GM19438 (cell line): Measurements from ENCODE around the gene AFAP1.

Experiments
- ATAC-seq: cut with Tn5 transposase; IDR thresholded peaks from one replicate; pipeline ENCODE4 v1.9.1; 2021; ENCODE audit warnings: low read depth; ENCODE audit not compliant: unreplicated experiment

The AFAP1 gene

DNA sequence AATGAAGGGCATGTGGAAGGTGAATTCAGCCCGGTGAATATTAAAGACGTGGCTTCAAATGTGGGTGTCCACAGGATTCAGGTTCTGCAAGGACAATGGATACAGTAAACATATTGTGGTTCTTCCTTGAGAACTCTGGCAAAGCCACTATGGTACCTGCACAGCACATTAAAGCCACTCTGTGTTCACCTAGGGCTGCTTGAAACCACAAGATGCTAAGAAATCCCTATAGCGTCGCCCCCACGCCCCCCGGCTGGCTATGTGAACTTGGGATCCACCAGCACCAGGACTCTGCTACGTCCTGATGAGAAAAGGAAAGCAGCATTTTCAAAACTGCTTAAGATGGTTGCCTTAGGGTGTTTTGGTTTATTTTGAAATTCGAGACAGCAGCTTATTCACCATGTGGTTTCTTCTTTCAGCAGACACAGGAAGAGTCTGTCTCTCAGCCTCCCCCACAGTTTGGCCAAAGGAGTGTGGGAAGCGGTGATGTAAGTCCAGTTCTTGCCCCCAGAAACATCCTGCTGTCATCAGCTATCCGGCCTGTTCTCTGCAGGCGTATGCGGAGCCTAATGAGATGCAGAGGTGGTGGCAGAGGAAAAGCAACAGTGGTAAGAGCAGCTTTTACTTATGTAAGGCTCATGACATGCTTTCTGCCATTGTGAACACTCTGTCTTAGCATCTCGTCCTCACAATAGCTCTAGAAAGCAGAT is 111.5 kb downstream of the AFAP1 start:
- ATAC-seq, result no peak

GRCh38 chr4:7827566-7827965 is 112.1 kb downstream of the AFAP1 start:
- ATAC-seq, result no peak

- no peak for ATAC-seq
Observed at GRCh38 chr4:7826909-7827306, 112.8 kb downstream of the AFAP1 start.

- no peak for ATAC-seq
Observed at GRCh38 chr4:7826176-7826908, 113.3 kb downstream of the AFAP1 start.

DNA sequence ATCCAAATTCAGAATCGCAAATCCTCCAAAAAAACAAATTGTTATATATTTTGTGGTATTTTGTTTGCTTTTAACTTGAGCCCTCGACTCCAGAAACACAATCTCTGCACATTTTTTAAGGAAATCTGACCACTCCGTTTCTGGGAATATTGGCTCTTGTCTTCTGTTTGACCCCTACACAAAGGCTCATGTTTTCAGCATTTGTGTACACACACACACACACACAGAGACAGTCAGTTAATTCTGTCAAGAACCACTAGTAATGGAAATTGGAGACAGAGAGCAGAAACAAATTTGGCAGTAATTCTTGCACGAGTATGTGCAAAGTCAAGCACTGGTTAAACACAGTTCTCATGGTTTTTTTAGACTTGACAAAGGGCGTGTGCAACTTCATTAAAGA is 115.4 kb downstream of the AFAP1 start:
- no peak for ATAC-seq

GRCh38 chr4:7823416-7823824 is 116.2 kb downstream of the AFAP1 start:
- no peak for ATAC-seq

DNA sequence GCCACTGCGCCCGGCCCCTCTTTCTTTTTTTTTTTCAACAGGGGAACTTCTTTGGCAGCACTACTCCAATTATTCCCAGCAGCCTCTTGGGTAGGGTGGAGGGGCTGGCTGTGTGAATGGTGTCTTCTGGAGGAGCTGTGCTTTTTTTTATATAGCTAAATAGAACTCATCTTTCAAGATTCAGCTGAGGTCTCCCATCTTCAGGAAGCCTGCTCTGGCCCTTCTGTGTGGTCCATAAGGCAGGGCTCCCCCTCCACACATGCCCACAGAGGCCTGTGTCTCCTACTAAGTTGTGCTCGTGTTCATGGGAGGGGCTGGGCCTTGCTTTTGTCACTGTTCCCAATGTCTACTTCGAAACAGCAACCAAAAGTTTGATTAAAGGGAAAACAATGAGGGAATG is 116.8 kb downstream of the AFAP1 start:
- ATAC-seq, result no peak

- ATAC-seq, result no peak
Observed at GRCh38 chr4:7822137-7822505, 117.5 kb downstream of the AFAP1 start.

DNA sequence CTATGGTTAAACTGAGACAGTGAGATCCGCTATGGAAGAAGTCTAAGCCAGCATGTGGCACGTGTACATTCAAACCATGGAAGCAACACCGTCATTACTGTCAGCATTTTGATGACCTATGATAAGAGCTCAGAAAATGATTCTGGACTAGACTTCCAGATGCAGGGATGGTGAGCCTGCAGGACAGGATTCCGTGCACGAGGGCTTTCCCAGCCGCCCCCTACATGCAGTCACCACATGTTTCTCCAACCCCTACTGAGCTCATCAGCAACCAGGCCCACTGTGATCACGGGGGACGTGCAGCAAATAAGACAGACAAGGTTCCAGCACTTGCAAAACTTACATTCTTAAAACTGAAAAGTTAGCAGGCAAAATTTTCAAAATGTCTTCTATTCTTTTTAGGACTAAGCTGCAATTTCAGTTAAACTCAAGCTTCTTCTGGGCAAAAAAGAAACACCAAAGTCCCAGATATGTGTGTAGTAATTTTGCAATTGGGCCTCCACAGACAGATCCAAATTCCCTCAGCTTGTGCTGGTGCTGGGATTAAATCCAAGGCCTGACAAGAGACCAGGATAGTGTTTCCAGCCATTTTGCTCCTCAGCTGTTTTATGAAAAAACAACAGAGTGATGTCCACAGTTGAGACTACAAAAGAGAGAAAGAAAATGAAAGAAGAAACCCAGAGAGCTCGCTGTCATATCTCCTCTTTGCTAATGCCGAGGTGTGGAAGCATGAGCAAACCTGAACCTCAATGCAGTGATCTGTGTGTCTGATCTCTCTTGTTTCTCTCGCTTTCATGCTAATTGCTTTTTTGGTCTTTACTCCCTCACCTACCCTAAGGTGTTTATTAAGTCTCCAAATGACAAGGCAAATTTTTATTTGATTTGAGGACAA is 118.2 kb downstream of the AFAP1 start:
- no peak for ATAC-seq

- no peak for ATAC-seq
Observed at GRCh38 chr4:7820031-7820818, 119.4 kb downstream of the AFAP1 start.

- no peak for ATAC-seq
Observed at GRCh38 chr4:7819446-7819845, 120.2 kb downstream of the AFAP1 start.

GRCh38 chr4:7818399-7818911 is 121.2 kb downstream of the AFAP1 start:
- no peak for ATAC-seq

DNA sequence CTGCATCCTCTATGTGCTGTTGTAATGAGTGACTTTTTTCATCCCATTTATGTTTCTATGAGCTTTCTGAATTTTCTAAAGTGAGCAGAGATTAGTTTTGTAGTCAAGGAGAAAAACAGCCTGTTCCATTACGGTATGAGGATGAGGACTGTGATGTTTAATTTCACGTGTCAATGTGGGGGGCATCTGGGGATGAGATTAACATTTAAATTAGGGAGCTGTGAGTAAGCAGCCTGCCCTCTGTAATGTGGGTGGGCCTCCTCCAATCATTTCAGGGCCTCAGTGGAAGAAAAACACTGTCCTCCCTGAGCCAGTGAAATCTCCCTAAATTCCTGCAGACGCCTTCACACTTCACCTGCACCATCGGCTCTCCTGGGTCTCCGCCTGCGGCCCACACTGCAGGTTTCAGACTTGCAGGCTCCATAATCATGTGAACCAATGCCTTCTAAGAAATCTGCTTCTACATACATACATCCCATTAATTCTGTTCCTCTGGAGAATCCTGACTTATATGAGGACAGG is 121.7 kb downstream of the AFAP1 start:
- ATAC-seq, result no peak

DNA sequence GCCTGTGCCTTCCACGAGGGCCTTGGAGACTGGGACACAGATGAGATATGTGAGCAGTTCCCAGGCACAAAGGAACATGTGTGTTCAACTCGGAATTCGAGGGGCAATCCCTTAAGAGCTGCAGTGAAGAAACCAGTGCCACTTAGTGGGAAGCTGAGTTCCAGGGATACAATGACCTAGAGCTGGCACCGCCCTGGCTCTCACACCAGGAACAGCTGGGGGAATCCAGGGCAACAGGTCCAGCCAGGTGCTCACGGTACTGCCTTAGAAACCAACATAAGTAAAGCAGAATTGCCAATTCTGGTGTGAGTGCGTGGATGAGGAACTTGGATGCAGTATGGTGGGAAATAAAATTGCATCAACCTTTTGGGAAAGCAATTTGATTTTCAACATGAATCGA is 122.9 kb downstream of the AFAP1 start:
- no peak for ATAC-seq

GRCh38 chr4:7815981-7816380 is 123.7 kb downstream of the AFAP1 start:
- ATAC-seq, result no peak

DNA sequence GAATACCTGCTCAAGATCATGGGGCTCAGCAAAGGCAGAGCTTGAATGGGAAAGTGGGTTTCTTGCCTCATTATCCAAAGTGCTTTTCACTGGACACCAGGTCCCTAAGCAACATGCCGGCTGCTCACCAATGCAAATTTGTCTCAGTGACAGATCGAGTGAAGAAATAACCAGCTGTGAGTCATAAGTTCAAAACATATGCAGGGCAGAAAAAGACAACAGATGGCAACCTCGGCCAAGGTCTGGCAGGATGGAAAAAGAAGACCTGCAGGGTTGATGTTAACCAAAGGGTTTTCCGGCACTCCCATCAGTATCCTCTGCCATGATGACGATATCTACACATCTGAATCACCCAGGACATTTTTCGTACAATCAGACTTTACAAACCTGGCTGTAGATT is 124.1 kb downstream of the AFAP1 start:
- ATAC-seq, result no peak

DNA sequence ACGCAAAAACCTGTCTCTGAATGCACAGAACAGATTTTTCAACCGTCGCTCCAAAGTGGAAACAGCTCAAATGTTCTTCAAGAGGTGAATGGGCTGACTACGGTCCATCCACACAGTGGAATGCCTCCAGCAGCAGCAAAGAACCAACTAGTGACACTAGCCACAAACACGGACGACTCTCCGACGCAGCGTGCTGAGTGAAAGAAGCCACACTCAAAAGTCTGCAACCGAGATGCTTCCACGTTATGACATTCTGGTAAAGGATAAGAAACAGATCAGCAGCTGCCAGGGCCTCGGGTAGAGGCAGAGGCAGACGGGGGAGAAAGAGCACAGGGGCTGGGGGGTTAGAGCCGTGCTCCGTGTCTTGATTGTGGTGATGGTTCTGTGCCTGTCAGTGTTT is 125.2 kb downstream of the AFAP1 start:
- ATAC-seq, result no peak

- no peak for ATAC-seq
Observed at GRCh38 chr4:7813674-7814073, 126.0 kb downstream of the AFAP1 start.

- no peak for ATAC-seq
Observed at GRCh38 chr4:7812921-7813320, 126.7 kb downstream of the AFAP1 start.

DNA sequence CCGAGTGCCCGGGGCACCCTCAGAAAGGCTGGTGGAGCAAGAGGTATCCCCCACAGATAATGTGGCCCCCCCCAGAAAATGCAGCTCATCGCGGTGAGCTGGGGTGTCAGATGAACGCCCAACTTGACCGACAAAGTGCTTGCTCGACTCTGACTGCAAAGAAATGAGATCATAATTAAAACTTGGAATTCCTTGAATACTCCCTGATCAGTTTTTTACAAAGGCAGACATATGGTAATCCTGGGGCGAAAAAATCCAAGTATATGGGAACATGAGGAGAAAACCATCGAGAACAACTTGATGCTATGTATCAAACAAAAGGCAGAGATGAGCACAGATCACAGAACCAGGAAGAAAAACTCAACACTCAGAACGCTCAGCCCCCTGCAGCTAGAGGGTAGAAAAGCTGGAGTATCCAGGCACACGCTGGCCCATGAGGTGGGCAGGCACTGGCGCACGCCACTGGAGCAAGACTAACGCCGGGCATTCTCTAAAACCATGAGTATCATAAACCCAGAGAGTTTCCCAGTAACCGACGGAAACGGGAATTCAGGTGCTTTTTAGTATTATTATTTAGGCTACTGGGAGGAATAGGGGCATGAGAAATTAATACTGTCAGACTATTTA is 127.3 kb downstream of the AFAP1 start:
- no peak for ATAC-seq
